NK-92 (cell line): ENCODE measurements around the gene GGNBP2.
A peak's percentile ranks its signal among the peaks of the same experiment; 100 is the strongest.

Experiments used
- DNase-seq: peaks from one replicate; lab custom pipeline; 2025; ENCODE audit not compliant: unreplicated experiment; lab: John Stamatoyannopoulos, UW

GGNBP2 gene

DNA sequence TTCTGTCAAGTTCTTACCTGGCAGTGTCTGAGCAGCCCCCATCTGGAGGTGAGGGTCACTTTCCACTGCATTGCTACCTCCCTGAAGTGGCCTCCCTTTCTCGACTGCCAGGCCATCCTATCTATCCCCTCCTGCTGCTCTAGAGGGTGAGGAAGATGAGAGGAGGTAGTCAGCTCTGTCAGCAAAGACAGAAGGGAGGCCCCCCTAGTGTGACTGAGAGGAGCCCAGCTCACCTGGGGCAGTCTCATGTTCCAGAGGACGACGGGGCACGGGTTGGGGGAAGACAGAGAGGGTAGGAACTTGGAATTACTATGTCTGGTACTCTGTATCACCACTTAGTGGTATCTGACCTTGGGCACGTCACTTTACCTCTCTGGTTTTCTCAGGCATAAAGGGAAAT, 32.1 kb upstream of the GGNBP2 start:
- no peak for DNase-seq

DNA sequence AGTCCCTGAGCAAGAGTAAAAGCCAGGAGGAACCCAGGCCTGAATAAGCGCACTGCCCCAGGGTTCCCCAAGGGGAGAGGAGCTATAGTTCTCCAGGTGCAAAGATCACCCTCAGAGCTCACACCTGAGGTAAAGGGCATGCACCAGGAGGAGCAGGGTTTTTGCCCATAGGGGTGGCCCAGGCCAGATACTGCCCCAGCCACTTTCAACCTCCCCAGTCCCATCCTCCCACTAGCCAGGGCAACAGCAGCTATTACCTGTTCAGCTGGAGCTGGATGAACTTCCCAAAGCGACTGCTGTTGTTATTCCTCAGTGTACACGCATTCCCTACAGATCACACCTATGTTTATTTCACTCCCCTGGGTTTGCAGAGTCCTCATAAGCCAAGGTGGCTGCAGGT, 29.9 kb upstream of the GGNBP2 start:
- no peak for DNase-seq

DNA sequence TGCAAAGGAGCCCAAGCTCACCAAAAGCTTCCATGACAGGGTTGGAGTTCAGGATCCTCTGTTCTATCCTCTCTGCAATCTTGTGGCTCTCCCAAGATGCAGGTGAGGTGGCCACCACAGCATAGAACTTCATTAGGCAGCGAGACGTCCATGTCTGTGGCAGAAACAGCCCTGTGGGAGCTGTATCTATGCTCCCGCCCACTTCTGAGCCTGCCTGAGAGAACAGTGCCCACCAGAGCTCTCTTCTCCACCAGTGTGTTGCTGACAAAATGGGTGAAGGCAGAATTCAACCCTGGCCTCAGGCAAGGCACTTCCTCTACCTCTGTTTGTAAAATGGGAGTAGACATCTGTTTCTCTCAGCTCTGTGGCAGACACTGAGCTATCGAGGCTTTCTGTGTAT, 28.9 kb upstream of the GGNBP2 start:
- no peak for DNase-seq

DNA sequence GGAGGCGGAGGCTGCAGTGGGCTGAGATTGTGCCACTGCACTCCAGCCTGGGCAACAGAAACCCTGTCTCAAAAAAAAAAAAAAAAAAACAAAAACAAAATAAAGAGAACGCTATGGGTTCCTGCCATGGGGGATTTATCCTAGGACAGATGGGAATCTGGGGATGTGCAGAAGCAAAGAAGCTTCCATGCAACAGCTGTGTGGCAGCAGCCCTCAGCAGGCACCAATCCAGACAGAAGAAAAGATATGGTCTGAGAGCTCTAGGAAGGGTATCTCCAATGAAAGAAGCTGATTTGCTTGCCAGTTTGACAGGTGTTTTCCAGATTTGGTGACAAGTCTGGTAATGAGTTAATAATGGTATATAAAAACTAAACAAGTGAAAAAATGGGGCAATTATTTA, 21.6 kb upstream of the GGNBP2 start:
- no peak for DNase-seq

DNA sequence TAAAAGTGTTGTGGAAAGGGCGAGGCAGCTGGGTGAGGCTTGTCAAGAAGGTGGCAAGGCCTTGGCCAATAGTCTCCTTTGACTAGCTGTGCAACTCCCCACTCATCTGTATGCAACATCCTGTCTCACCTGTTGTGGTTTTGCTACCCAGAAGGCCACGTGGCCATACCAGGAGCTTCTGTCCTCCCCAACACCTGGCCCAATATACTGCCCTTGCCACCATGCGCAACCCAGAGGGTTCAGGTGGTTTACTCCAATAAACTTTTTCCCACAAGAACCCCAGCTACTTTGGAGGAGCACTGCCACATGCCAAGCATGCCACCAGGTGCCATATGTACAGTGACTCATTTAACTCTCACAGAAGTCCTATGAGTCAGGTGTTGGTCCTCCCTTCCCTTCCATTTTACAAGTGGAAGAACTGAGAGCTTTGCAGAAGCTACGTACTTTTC, 20.3 kb upstream of the GGNBP2 start:
- no peak for DNase-seq

DNA sequence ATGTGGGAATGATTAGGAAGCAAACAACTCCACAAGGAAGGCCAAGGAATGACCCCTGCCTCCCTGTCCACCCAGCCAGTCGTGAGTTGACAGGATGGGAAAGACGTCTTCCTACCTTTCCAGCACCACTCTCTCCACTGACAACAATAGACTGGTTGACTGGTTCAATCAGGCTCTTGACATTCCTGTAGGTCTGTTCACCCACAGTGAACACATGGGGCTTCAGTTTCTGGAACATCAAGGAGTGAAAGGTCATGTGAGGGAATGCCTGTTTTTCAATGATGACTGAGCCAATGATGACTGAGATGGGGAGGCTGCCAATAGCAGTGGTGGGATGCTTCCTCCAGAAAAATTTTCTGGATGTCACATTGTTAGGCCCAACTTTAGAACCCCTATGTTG, 19.6 kb upstream of the GGNBP2 start:
- DNase-seq, result no peak

DNA sequence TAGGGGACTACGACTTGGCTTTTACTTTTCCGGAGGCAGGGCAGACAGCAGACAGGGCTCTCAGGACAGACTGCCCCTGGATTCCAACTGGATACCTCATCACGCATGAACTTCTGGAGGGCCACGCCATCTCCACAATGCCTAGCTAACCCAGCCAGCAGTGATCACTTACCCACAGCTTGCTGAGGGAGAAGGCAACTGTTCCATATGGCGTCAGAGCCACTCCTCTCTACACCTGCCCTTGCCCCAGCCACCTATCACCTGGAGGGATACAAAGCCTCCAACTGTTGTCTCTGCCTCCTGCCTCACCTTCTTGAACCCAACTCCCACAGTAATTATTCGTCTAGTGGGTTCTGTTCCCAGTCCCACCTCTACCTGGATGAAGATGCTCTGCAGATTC, 18.8 kb upstream of the GGNBP2 start:
- no peak for DNase-seq

DNA sequence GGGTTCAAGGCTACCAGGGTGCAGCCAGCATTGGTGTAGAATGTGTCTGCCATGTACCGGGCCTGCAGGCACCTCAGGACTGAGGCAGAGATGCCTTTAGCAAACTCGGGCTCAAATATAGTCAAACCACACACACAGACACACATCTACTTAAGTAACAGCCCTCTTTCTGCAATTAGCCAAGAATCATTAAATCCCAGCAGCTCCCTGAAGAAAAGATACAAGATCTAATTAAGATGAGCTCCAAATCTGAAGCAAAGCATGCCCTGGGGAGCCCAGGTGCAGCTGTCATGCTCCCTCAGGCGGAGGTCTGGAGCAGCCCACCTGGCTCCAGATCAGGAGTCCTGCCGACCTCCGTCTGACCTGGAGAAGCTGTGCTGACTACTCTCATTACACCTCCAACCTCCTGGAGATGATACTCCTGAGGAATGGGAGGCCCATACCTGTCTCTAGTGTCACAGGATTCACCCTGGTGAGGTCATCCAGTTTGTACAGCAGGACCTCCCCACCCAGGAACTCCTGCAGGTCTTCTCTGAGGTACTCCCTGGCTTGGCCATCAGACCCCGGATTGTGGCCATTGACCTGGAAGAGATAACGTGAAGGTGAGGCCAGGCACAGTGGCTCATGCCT, 17.0 kb upstream of the GGNBP2 start:
- no peak for DNase-seq

DNA sequence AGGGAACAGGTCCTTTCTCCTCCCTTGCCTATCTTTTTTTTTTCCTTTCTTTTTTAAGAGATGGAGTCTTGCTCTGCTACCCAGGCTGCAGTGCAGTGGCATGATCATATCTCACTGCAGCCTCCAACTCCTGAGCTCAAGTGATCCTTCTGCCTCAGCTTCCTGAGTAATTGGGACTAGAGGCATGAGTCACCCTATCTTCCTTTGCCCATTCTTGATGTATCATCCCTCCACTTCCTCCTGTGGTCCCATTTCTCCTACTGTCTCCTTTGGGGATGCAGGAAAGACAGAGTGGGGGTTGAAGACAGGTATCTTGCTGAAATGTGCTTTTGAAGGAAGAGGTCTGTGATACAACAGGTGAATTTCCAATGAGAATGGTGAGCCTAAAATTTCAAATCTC, 15.6 kb upstream of the GGNBP2 start:
- no peak for DNase-seq

DNA sequence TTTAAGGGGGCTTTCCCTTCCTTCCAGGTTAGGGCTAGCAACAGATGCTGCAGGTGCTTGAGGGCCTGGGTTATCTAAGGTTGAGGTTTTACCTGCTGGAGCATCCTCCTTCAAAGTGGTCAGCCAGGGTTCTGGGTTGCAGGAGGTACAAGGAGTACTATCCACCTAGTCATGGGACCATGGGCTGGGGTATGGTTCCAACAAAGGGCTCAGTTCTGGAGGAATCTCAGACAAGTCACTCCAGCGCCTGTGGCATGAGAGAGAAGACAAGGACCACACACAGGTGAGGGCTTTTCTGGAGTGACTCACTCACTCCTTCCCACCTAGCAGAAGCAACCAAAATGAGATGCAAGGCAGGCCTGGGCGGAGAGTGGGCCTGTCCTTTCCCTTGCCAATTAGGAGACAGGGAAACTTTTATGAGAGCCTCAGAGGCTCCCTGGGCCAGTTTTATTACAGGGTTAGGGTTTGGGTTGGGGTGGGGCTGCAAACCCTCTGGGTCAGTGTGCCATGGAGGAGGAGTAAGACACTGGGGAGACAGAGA, 12.2 kb upstream of the GGNBP2 start:
- DNase-seq, result no peak

DNA sequence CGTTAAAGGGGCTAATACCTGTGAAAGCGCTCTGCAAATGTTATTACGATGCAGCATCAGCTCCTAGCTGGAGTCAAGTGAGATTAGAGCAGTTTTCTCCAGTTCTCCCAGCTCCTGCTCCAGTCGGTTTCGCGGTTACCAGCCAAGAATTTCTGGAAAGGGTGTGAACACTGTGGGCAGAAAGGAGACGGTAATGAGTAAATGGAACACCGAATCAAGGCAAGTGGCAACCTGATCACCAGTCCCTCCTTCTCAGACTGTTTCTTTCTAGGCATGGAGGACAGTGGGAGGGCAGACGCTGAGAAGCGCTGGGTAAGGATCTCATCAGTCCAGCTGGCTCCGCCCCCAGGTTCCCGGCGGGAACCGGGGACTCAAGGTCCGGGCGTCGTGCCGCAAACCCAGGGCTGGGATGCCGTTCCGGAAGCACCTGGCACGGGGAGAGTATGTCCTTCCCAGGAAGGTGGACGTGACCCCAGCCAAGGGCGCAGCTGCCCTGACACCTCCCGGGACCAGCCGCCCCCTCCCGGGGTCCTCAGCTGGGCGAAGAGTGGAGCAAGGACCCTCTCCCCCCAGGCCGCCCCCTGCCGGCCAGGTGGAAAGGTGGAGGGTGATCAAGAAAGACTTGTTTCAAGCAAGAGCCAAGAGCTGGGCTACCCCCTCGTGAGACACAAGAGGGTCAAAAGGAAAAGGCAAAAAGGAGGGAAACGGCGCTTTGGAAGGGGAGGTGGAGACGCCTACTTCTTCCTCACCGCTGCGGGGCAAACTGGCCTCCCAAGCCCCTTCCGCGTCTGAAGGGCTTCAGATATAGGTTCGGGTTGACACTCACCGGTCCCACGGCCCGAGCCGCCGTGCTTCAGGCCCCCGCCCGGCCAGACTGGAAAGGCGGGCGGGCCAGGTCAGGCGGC, 10.5 kb upstream of the GGNBP2 start:
- no peak for DNase-seq

DNA sequence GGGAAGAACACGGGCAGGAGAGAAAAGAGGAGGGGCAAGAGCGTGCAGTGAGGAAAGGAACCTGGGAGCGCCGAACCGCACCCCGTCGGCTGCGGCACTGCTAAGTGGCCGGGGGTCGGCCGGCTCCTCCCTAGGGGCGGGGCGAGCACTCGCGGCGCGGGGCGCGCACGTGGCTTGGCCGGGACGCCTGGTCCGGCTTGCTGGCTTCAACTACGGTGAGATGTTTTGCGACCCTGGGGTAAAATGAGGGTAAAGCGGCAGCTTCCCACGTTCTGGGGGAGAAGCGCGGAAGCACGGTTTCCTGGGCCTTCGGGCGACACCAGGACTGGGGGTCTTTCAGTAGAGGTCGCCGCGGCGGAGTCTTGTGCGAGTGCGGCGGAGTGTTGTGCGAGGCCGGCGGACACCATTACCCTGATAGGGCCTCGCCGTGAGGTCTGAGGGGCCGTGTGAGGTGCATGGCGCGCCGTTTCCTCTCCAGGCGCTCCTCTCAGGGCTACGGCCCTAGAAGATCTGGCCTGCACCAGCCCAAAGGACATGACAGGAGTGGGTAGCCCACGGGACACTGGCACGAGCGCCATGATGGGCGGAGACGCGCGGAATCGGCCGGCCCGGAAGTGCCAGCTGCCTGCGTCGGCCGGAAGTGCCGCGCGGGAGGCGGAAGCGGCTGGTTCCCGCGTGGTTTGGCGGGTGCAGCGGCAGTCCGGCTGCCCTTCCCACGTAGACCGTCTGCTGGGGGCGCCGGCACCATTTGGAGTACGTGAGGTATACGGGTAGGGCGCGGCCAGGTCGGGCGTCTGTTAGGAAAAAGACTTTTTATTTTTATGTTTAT, 9.7 kb upstream of the GGNBP2 start, which contains the start of the genes MYO19 and PIGW:
TSS of gene MYO19 (minus strand) at position 29 of the 829 bp plus-strand sequence. CDS start 2,330 bp downstream, outside the sequence.
TSS of gene PIGW (plus strand) at position 148 of the 829 bp plus-strand sequence. CDS start 2,115 bp downstream, outside the sequence.
- DNase-seq, result no peak

DNA sequence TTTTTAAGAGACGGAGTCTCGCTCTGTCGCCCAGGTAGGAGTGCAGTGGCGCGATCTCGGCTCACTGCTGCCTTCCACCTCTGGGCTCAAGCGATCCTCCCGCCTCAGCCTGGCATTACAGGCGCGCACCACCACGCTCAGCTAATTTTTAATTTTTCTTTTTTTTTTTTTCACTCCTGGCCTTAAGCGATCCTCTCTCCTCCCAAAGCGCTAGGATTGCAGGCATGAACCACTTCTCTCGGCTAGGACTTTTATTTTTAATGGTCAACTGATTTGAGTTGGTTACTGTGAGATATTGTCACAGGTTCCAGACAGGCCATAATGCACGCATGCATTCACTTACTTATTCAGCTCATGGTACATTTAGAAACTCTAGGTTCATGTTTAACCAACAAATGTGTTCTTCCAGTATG, 9.0 kb upstream of the GGNBP2 start:
- DNase-seq, result no peak

DNA sequence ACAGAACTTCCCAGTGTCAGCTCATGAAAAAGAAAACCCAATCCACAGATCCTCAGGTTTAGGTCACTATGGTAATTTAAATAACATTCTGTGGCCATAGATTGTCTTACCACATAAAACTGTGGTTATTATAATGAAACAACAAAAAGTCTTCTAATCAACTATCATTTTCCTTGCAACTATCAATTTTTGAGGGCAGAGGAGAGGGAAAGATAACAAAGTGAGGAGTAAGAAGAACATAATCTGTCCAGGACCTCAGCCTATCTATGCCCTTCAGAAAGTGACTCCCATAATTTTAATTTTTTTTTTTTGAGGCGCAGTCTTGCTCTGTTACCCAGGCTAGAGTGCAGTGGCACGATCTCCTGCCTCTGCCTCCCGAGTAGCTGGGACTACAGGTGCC, 4.0 kb upstream of the GGNBP2 start:
- no peak for DNase-seq

DNA sequence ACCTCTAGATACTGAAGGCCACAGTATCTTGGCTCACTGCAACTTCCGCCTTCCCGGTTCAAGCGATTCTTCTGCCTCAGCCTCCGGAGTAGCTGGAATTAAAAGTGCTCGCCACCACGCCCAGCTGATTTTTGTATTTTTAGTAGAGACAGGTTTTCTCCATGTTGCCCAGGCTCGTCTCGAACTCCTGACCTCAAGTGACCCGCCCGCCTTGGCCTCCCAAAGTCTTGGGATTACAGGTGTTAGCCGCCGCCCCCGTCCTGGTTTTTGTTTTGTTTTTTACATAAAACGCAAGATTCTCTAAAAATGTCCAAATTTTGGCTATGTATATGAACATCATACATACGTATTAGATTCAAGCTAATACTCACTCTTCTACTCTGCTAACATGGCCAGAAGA, 2.0 kb upstream of the GGNBP2 start:
- no peak for DNase-seq

DNA sequence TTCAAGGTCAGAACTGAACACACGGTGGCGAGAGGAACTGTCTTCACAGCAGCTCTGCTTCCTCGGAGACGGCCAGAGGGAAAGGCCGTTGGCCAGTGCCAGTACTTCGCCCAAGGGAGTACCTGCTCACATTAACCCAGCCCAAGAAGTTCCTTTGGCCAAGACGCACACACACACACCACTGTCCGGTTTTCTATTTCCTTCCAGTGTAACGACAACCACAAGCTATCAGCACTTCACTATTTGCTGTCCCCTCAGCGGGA, 744 bp upstream of the GGNBP2 start:
- DNase-seq, result no peak

DNA sequence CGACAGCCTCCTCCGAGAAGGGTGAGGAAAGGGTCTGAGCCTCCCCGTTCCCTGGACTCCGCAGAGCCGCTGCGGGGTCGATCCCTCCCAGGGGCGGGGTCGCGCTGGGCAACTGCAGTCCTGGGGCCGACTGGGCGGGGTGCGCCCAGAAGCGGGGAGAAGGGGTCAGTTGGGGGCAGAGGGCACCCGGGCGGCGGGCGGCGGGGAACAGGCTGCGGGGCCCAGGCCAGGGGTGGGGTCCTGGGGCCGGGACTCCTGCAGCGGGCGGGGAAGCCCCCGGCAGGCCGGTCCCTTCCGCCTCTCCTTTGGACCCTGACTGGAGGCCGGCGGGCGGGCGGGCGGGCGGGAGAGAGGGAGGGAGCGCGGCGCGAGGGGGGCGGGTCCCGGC, 352 bp downstream of the GGNBP2 start:
- DNase-seq, result no peak

DNA sequence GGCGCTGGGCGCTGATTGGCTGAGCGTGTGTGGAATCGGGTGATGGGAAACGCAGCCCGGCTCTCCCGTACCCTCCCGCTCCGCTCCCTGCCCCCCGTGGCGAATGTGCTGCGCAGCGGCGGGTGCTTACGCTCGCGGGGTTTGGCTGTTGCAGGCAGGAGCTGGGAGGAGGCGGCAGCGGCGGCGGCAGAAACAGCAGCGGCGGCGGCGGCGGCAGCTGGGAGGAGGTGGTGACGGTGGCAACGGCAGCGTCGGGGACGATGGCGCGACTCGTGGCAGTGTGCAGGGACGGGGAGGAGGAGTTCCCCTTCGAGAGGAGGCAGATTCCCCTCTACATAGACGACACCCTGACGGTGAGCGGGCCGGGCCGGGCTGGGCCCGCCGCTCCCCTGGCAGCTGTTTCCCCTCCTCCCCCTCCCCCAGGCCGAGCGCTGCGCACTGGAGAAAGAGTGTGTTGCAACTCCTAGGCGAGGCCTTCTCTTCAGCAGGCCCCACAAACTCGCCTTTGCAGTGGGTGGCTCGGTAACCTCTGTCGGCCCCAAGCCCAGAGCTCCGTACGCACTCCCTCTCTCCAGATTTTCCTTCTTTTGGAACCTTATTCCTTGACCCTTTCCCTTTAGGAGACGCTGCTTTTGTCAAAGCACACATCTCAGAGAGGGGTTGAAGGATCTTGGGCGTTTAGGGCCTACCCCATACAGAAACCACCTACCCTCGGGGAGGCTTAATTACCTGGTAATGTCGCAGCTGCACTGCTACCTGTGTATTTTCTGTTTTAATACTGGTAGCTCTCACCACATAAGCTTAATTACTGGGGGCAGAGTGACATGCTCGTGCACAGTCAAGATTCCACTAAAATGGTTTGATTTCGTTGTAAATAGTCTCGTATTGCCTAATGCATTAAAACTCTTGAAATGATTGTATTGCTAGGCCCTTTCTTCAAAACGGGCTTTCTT, 1.0 kb downstream of the GGNBP2 start:
- DNase-seq, result peak; percentile 65

DNA sequence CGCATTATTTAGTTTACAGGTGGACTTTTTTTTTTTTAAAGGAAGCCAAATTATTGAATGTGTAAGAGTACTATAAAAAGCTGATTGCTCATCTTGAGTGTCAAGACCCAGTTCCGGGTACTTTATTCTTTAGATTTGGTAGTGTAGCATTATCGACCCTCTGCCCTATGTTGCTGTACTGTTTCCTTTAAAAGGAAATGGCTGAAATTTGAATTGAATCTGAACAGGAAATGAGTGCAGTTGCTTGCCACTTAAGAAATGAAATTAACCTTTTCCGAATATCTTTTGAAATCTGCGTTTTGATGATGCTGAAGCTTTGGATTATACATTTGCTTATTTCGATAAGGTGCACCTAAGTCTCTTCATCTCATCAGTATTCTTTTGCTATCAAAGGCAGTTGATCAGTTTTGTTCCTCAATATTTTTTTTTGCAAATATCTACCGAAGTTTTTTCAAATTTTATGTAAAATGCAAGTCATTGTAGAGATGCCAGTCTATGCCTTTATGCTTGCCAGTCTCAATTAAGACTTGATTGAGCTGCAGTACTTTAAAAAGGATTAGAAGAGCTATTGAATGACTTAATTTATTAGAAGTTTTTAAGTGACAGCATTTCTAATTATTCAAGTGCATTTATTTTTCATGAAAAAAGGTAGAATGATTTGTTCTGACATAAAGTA, 1.8 kb downstream of the GGNBP2 start:
- no peak for DNase-seq

DNA sequence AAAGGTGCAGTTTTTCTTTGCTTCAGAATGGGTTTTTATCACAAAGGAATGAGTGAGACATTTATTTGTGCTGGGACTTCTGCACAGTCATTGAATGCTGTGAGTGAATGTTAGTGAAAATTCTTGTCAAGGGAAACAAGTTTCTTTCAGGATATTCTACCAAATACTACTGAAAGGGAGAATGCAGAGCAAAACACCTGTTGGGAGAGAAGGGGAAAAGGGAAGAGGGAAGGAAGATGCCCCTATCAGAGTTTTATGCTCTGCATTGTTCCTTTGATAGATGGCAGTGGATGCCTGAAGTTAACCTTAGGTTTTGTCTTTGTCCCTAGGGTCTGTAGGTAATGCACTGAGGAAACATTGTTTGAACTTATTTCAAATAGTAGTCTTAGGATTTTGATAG, 3.1 kb downstream of the GGNBP2 start:
- DNase-seq, result no peak
